ENCODE data around the gene AP4S1.
"Not testable (repeated sequence)": the region's sequence is repeated elsewhere in the genome, so short reads cannot be mapped to it uniquely, and the experiment has no call there.

Gene AP4S1

GRCh38 chr14:31009836-31010574 lies 15.4 kb upstream of the AP4S1 start:
- DNase-seq = no peak

GRCh38 chr14:31010935-31011334 lies 14.5 kb upstream of the AP4S1 start:
- DNase-seq = no peak

GRCh38 chr14:31013841-31014240 lies 11.6 kb upstream of the AP4S1 start:
- DNase-seq = no peak

GRCh38 chr14:31018057-31018645 lies 7.3 kb upstream of the AP4S1 start:
- no peak for DNase-seq

GRCh38 chr14:31020834-31021575 lies 4.4 kb upstream of the AP4S1 start:
- DNase-seq = no peak

- DNase-seq = no peak
Observed at GRCh38 chr14:31021576-31021949, 3.9 kb upstream of the AP4S1 start.

GRCh38 chr14:31022386-31022785 lies 3.1 kb upstream of the AP4S1 start:
- no peak for DNase-seq

GRCh38 chr14:31024010-31024480 lies 1.4 kb upstream of the AP4S1 start:
- DNase-seq = no peak

- DNase-seq = no peak
Observed at GRCh38 chr14:31024577-31025366, 677 bp upstream of the AP4S1 start.

GRCh38 chr14:31026077-31026449 lies 614 bp downstream of the AP4S1 start, which contains the start of gene STRN3:
STRN3 (minus strand) TSS chr14:31026379; CDS start chr14:31026185, 194 bp downstream.
- DNase-seq = no peak

- DNase-seq = peak; percentile 91
Observed at GRCh38 chr14:31026450-31027235, 1.2 kb downstream of the AP4S1 start.

- DNase-seq = no peak
Observed at GRCh38 chr14:31027847-31028246, 2.4 kb downstream of the AP4S1 start.

- no peak for DNase-seq
Observed at GRCh38 chr14:31029016-31029970, 3.8 kb downstream of the AP4S1 start.

GRCh38 chr14:31030469-31030868 lies 5.0 kb downstream of the AP4S1 start:
- DNase-seq = no peak

- DNase-seq = no peak
Observed at GRCh38 chr14:31036552-31036951, 11.1 kb downstream of the AP4S1 start.

GRCh38 chr14:31037709-31038221 lies 12.3 kb downstream of the AP4S1 start:
- DNase-seq = no peak

GRCh38 chr14:31038521-31039166 lies 13.2 kb downstream of the AP4S1 start:
- DNase-seq = no peak

- no peak for DNase-seq
Observed at GRCh38 chr14:31042300-31042699, 16.9 kb downstream of the AP4S1 start.

GRCh38 chr14:31042893-31043292 lies 17.4 kb downstream of the AP4S1 start:
- not testable (repeated sequence) for DNase-seq

- DNase-seq = no peak
Observed at GRCh38 chr14:31043379-31043778, 17.9 kb downstream of the AP4S1 start.

Data from NCI-H510A (cell line).